Activated CD4-positive, alpha-beta memory T cell treated with anti-CD3 and anti-CD28 coated beads for 36 hours (primary cell): ENCODE measurements around the gene MYO1D. TPM values are rescaled to one million over a fixed set of nuclear protein-coding genes. Genes with fewer than 3 reads are reported as not detected.

Experiments used
- CTCF ChIA-PET: fragments of 350-600 bp; sonication (Branson Sonifier 250); formaldehyde crosslinking; loops from one replicate; lab custom pipeline; 2021; ENCODE audit warnings: antibody characterized with exemption, inconsistent platforms; lab: Charles Lee
- POLR2A ChIA-PET: fragments of 350-600 bp; sonication (Branson Sonifier 250); formaldehyde crosslinking; loops from one replicate; lab custom pipeline; 2021; ENCODE audit warnings: antibody characterized with exemption; lab: Charles Lee
- DNase-seq: peaks from one replicate; pipeline ENCODE4 v3.0.0-alpha.2; 2020
- H3K27ac Mint-ChIP-seq: one replicate; pipeline ENCODE4 v1.8.0; 2021; ENCODE audit warnings: mixed read lengths
- H3K27me3 Mint-ChIP-seq: one replicate; pipeline ENCODE4 v1.8.0; 2021; ENCODE audit warnings: mixed read lengths
- H3K36me3 Mint-ChIP-seq: one replicate; pipeline ENCODE4 v1.8.0; 2021; ENCODE audit warnings: mixed read lengths
- H3K4me1 Mint-ChIP-seq: one replicate; pipeline ENCODE4 v1.8.0; 2021; ENCODE audit warnings: low read depth, mixed read lengths
- H3K4me3 Mint-ChIP-seq: one replicate; pipeline ENCODE4 v1.8.0; 2021; ENCODE audit warnings: mild to moderate bottlenecking, mixed read lengths
- H3K9me3 Mint-ChIP-seq: one replicate; pipeline ENCODE4 v1.8.0; 2021; ENCODE audit warnings: mixed read lengths
- intact Hi-C: fragments of 100-400 bp; cut with micrococcal nuclease; formaldehyde crosslinking; loops from one replicate; pipeline ENCODE4 v1.15.1; 2023
- total RNA-seq, 2 experiments: library from RNA; stranded (reverse); gene quantifications; one replicate each; pipeline ENCODE4 v1.2.3, GENCODE V29; 2021

Gene MYO1D
- total RNA-seq, 2 experiments from 2014 or later: 13.5 to 18.9 TPM

DNA sequence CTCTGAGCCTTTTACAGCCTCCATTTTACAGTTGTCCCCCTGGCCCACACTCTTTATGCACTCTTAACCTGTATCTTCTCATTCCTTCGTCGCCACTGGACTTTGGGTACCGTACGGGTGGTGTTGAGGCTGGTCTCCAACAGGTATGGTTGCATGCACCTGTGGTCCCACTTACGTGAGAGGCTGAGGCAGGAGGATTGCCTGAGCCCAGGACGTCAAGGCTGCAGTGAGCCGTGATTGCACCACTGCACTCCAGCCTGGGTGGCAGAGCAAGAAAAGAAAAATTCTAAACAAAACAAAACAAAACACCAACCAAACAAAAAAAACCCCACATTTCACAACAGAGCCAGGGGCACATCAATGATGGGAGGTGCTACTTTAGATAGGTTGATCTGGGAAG, 36.7 kb upstream of the MYO1D start:
- CTCF ChIA-PET: interaction anchor here (0.6 to 3.8 kb wide), 4 partner anchors 22 to 130 kb away, joined by 3 to 43 read pairs (median 6); partner anchors contain the start of gene MYO1D
- intact Hi-C loops: loop anchor here (5.0 to 10.0 kb wide), 3 partner anchors 59 to 389 kb away; no protein-coding TSS in a partner anchor
- no peaks in the 10 kb centered on the region for H3K9me3 Mint-ChIP-seq
- H3K27ac Mint-ChIP-seq: peak overlapping the region; percentile 81
- POLR2A ChIA-PET: interaction anchor here (2.0 kb wide), 1 partner anchor 36 kb away, joined by 10 read pairs; the partner anchor contains the start of gene MYO1D
- H3K27me3 Mint-ChIP-seq: peaks cover 11% of the 10 kb centered on the region
- peaks cover 41% of the 10 kb centered on the region for H3K4me1 Mint-ChIP-seq
- no peak for DNase-seq
- H3K36me3 Mint-ChIP-seq: no peaks in the 10 kb centered on the region
- H3K4me3 Mint-ChIP-seq: no peak overlapping the region

DNA sequence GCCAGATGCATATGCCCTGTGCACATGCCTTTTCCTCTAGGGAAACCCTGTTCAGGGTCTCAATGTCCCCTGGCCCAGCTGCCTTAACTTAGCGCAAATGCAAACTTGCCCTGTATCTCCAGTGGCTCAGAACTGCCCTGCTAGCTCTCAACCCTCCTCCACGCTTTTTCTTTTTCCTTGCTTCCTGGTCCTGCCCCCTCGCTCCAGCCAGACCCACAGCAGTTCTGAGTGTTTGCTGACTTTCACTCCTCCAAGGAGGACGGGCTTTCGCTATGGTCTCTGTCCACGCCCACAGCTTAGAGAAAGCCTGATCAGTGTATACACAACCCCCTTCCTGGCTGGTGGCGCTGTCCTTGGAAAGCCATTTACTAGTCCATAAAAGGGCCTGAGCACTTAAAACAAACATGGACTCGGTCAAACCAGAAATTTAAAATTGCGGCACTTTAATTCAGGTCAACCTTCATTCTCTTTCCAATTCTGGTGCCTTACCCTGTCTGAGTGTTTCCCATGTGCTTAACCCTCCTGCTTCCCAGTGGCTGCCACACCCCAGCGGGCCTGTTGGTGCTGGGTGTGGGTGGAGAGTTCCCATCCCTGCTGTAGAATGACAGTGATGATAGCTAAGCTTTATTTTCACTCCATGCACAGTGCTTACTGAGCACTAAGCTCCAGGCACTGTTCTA, 35.4 kb upstream of the MYO1D start:
- Mint-ChIP-seq H3K27me3 (peaks cover 11% of the 10 kb centered on the region), H3K4me3 (no peak overlapping the region), H3K27ac (no peak overlapping the region), H3K36me3 (no peaks in the 10 kb centered on the region), H3K9me3 (no peaks in the 10 kb centered on the region), H3K4me1 (peaks cover 36% of the 10 kb centered on the region)
- ChIA-PET POLR2A (interaction anchor here (1.9 kb wide), 1 partner anchor 35 kb away, joined by 7 read pairs; the partner anchor contains the start of gene MYO1D), CTCF (interaction anchor here (1.2 to 6.7 kb wide), 4 partner anchors 24 to 129 kb away, joined by 3 to 99 read pairs (median 7); partner anchors contain the start of gene MYO1D)
- no peak for DNase-seq
- intact Hi-C loops: loop anchor here (5.0 to 10.0 kb wide), 3 partner anchors 60 to 388 kb away; no protein-coding TSS in a partner anchor

DNA sequence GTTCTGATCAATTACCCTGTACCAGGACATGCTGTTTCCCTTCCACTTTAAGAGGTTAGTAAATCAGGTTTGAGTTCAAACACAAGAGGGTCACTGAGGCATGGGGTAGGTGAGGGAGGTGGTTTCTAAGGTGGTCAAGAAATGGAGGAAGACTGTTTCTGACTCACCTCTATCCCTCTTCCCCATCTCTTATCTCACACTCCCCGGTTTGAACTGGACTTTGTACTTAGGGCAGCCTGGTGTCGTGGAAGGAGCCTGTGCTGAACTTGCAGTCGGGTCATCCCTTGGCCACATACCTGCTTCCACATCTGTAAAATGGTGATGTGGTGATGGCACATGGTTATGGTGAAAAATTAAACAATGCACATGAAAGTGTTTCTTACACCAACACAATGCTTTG, 33.8 kb upstream of the MYO1D start:
- no peak overlapping the region for H3K27ac Mint-ChIP-seq
- CTCF ChIA-PET: interaction anchor here (1.4 to 6.7 kb wide), 6 partner anchors 14 to 128 kb away, joined by 6 to 99 read pairs (median 14); partner anchors contain the start of gene MYO1D
- peaks cover 27% of the 10 kb centered on the region for H3K4me1 Mint-ChIP-seq
- H3K9me3 Mint-ChIP-seq: no peaks in the 10 kb centered on the region
- H3K36me3 Mint-ChIP-seq: no peaks in the 10 kb centered on the region
- POLR2A ChIA-PET: interaction anchor here (1.9 kb wide), 1 partner anchor 34 kb away, joined by 7 read pairs; the partner anchor contains the start of gene MYO1D
- intact Hi-C loops: loop anchor here (1.0 to 10.0 kb wide), 4 partner anchors 62 to 386 kb away; no protein-coding TSS in a partner anchor
- H3K27me3 Mint-ChIP-seq: peaks cover 16% of the 10 kb centered on the region
- no peak for DNase-seq
- H3K4me3 Mint-ChIP-seq: no peak overlapping the region

DNA sequence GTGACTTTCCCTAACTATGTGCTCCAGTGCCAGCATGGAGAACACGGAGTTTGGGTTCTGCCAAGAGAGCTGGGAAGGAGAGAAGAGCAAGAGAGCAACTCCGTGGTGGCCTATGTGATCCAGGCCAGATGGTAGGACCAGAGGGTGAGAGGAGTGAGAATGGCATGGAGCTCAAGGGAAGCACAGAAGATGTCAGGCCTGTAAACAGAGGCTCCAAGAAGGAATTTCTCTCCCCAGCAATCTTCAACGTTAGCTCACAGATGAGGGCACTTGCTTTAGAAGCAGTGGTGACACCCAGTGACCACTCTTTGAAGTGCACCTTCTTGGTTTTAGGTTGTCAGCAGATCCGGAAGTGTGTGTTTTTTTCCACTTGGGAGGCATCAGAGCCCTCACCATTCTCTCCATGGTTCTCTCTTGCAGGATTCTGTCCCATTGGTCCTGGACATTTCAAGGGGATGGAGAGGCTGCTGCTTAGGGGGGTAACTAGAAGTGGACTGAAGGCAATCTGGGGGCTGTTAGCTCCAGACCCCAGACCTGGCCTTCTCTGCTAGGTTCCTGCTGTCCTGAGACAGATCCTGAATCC, 33.0 kb upstream of the MYO1D start:
- no peak overlapping the region for H3K27ac Mint-ChIP-seq
- CTCF ChIA-PET: interaction anchor here (0.7 to 6.7 kb wide), 19 partner anchors 13 to 472 kb away, joined by 3 to 99 read pairs (median 3); partner anchors contain the start of genes MYO1D and TMEM98
- H3K4me3 Mint-ChIP-seq: no peak overlapping the region
- no peaks in the 10 kb centered on the region for H3K9me3 Mint-ChIP-seq
- H3K4me1 Mint-ChIP-seq: peaks cover 20% of the 10 kb centered on the region
- POLR2A ChIA-PET: no interaction called here
- peak; percentile 79 for DNase-seq
- H3K36me3 Mint-ChIP-seq: no peaks in the 10 kb centered on the region
- H3K27me3 Mint-ChIP-seq: peaks cover 20% of the 10 kb centered on the region
- intact Hi-C loops: loop anchor here (1.0 to 10.0 kb wide), 4 partner anchors 62 to 385 kb away; no protein-coding TSS in a partner anchor

DNA sequence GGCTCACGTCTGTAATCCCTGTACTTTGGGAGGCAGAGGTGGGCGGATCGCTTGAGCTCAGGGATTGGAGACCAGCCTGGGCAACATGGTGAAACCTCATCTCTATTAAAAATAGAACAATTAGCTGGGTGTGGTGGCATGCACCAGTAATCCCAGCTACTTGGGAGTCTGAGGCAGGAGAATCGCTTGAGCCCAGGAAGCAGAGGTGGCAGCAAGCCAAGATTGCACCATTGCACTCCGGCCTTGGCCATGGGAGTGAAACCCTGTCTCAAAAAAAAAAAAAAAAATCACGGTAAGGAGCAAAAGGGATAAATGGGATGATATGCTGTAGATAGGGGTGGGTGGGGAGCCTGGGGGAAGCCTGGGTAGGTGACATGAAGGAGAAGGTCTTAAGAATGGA, 30.7 kb upstream of the MYO1D start:
- ChIA-PET POLR2A (interaction anchor here (1.5 kb wide), 1 partner anchor 30 kb away, joined by 3 read pairs; the partner anchor contains the start of gene MYO1D), CTCF (interaction anchor here (0.8 to 6.7 kb wide), 3 partner anchors 29 to 125 kb away, joined by 4 to 99 read pairs (median 49); partner anchors contain the start of gene MYO1D)
- intact Hi-C loops: no loop called here
- Mint-ChIP-seq H3K27ac (no peak overlapping the region), H3K4me1 (peaks cover 17% of the 10 kb centered on the region), H3K4me3 (no peak overlapping the region), H3K9me3 (no peaks in the 10 kb centered on the region), H3K27me3 (peaks cover 22% of the 10 kb centered on the region), H3K36me3 (no peaks in the 10 kb centered on the region)
- no peak for DNase-seq

DNA sequence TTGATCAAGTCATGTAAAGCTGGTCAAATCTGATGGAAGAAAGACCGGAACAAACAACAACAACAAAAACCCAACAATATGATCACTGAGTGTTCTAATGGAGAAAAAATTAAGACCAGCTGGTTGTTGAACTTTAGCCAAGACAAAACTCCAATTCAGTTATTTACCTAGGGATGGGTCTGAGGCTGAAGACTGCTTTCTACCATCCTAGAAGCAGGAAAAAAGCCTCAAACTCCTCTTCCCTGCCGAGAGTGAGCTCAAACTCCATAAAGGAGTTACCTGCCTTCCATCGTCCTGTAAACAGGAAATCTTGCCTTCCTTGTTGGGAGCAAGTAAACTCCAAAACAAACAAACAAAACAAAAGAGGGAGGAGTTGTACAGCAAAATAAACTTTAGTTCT, 28.0 kb upstream of the MYO1D start:
- H3K4me1 Mint-ChIP-seq: peaks cover 17% of the 10 kb centered on the region
- DNase-seq: no peak
- H3K36me3 Mint-ChIP-seq: no peaks in the 10 kb centered on the region
- intact Hi-C loops: no loop called here
- CTCF ChIA-PET: interaction anchor here (1.1 to 3.9 kb wide), 3 partner anchors 10 to 32 kb away, joined by 3 to 34 read pairs (median 11); partner anchors contain the start of gene MYO1D
- H3K27ac Mint-ChIP-seq: no peak overlapping the region
- H3K9me3 Mint-ChIP-seq: no peaks in the 10 kb centered on the region
- H3K27me3 Mint-ChIP-seq: peaks cover 28% of the 10 kb centered on the region
- no peak overlapping the region for H3K4me3 Mint-ChIP-seq
- POLR2A ChIA-PET: interaction anchor here (1.5 kb wide), 1 partner anchor 9 kb away, joined by 3 read pairs; no protein-coding TSS in a partner anchor

DNA sequence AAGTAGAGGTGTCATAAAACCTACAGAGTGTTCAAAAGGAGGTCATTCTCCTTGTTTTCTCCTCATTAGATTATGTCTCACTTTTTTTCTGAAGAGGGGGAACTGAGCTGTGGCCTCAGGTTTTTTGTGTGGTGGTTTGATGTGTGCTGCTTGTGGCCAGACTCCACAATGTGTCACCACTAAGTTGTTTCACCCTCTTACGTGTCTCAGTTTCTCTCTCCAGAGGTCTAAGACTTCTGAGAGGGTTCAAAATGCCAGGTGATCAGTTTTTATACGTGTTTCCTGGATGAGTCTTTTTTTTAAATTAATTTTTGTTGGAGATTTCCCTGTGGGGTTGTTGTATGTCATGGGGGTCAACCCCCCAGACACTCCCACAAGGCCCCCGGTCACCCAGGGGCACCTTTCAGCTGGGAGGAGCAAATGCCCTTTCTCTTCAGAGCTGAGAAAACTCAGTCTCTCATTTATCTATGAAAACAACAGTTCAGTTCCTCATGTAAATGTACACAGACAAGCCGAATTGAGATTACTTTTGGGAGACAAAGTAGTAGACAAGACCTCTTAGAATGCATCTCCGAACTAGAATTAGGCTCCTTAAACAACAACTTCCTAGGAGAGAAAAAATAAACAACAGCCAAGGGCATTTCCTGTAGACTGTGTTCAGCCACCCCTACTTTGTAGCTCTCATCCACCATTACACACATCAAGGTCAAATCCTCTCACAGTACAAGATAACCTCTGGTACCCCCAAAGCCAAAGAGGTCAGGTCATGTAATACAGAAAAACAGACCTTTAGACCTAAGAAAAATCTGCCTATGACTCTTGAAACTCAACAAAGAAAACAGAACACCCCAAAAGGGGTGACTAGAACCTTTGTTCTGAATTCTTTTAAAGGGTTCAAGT, 27.1 kb upstream of the MYO1D start:
- H3K4me3 Mint-ChIP-seq: no peak overlapping the region
- intact Hi-C loops: loop anchor here (1.0 kb wide), 1 partner anchor 10 kb away; no protein-coding TSS in a partner anchor
- peak; percentile 74 for DNase-seq
- no peaks in the 10 kb centered on the region for H3K9me3 Mint-ChIP-seq
- no peaks in the 10 kb centered on the region for H3K36me3 Mint-ChIP-seq
- POLR2A ChIA-PET: interaction anchor here (0.8 to 1.5 kb wide), 2 partner anchors 10 to 461 kb away, joined by 3 read pairs; no protein-coding TSS in a partner anchor
- CTCF ChIA-PET: interaction anchor here (0.6 to 3.9 kb wide), 7 partner anchors 11 to 442 kb away, joined by 3 to 34 read pairs (median 4); partner anchors contain the start of gene MYO1D
- peak overlapping the region; percentile 64 for H3K27ac Mint-ChIP-seq
- H3K27me3 Mint-ChIP-seq: peaks cover 22% of the 10 kb centered on the region
- H3K4me1 Mint-ChIP-seq: peaks cover 17% of the 10 kb centered on the region

DNA sequence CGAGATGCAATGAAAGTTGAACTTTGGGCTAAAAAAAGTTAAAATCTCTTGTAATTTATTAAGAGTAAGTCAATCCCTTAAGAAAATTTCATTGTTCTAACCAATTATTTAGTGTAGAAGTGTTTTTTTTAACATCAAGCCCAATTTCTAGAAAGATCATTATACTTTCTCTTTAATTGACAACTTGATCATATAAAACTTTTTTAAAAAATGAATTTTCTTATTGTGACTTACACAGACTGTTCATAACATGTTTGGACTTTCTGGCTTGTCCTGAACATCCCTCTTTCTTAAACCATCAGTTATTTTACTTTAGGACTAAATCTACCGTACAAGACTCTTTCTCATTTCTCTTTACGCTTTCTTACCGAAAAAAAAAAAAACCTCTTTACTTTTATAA, 24.8 kb upstream of the MYO1D start:
- Mint-ChIP-seq H3K27ac (no peak overlapping the region), H3K27me3 (peaks cover 21% of the 10 kb centered on the region)
- intact Hi-C loops: no loop called here

DNA sequence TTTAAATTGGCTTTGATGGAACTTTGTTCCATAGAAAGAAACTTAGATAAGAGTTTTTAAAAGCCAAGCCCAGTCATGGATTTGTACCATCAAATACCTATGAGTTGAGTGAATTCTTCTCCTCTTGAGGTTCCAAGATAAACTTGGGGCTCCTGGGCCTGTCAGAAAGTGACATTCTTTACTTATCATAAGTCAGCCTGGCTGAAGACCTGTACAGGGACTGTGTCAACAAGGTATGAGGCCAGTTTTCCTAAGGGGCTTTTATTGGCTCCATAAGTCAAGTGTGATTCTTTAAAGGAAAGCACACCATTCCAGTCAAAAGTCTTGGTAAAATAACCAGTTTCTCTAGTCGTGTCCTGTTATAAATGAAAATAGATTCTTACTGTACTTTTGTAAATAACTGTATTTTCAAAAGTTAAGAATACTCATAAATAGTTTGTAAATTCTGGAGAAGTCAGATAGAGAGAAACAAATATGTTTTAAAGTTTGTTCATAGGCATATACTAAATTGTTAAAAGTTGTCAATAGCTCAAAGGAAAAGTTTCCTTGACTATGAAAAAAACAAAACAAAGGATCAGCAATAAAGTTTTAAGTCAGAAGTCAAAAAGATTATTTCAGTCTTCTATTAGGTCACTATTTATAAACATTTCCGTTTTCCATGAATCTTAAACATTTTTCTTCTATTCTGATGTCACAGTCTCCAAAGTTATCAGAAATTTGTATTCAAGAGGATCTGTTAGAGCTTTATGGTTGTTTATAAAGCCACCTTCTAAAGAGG, 22.5 kb upstream of the MYO1D start:
- Mint-ChIP-seq H3K36me3 (no peaks in the 10 kb centered on the region), H3K9me3 (no peaks in the 10 kb centered on the region), H3K27me3 (peaks cover 6% of the 10 kb centered on the region), H3K4me1 (peaks cover 15% of the 10 kb centered on the region), H3K4me3 (no peak overlapping the region), H3K27ac (no peak overlapping the region)
- intact Hi-C loops: no loop called here
- CTCF ChIA-PET: interaction anchor here (0.6 to 1.0 kb wide), 2 partner anchors 22 to 693 kb away, joined by 4 read pairs; no protein-coding TSS in a partner anchor
- POLR2A ChIA-PET: no interaction called here
- no peak for DNase-seq

More for the DNA sequence above, 24.8 kb upstream of the MYO1D start:
- no peak for DNase-seq
- POLR2A ChIA-PET: no interaction called here
- peaks cover 21% of the 10 kb centered on the region for H3K4me1 Mint-ChIP-seq
- H3K9me3 Mint-ChIP-seq: no peaks in the 10 kb centered on the region
- CTCF ChIA-PET: no interaction called here
- H3K36me3 Mint-ChIP-seq: no peaks in the 10 kb centered on the region
- no peak overlapping the region for H3K4me3 Mint-ChIP-seq

DNA sequence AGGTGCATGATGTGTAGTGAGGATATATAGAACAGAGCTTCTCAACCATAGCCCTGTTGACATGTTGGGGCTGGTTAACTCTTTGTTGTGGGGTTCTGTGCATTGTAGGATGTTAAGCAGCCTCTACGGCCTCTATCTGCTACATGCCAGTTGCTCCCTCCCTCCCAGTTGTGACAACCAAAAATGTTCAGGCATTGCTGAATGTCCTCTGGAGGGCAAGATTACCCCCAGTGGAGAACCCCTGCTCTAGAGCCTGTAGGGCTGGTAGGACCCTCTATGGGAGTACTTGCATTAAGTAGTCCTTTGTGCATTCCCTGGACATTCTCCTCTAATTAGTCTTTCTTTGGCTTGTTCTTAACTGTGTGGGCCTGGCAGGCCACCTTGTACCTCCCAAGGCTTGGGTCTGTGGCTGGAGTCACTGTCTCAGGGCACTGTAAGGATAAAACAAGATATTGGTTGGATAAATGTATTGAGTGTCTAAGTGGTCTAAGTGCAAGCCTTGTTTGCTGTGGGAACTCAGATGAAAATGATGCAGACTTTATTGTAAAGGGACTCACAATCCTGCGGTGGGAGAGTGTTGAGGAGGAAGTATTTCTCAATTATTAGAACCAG, 19.8 kb upstream of the MYO1D start:
- H3K27ac Mint-ChIP-seq: no peak overlapping the region
- DNase-seq: no peak
- no peak overlapping the region for H3K4me3 Mint-ChIP-seq
- H3K27me3 Mint-ChIP-seq: peaks cover 2% of the 10 kb centered on the region
- ChIA-PET CTCF (interaction anchor here (1.2 to 2.0 kb wide), 3 partner anchors 13 to 20 kb away, joined by 6 to 8 read pairs (median 7); partner anchors contain the start of gene MYO1D), POLR2A (no interaction called here)
- no peaks in the 10 kb centered on the region for H3K36me3 Mint-ChIP-seq
- peaks cover 4% of the 10 kb centered on the region for H3K4me1 Mint-ChIP-seq
- intact Hi-C loops: no loop called here
- H3K9me3 Mint-ChIP-seq: no peaks in the 10 kb centered on the region
